GM12865 (cell line): ENCODE measurements around the gene HLA-DRA.

ENCODE experiments used
- DNase-seq: peaks from one replicate; pipeline ENCODE4 v3.0.0; 2010; ENCODE audit warnings: low read depth
- H3K4me3 ChIP-seq: 2 replicates; pipeline ENCODE4 v1.5.1; 2011; ENCODE audit warnings: mild to moderate bottlenecking, low read depth, low read length, control low read depth
- CTCF ChIP-seq: IDR thresholded peaks from 2 replicates; pipeline ENCODE4 v1.5.1; 2011; ENCODE audit warnings: low read length, control low read depth, low read depth, inconsistent platforms; ENCODE audit not compliant: insufficient read depth; ENCODE audit errors: missing control alignments

HLA-DRA gene

GRCh38 chr6:32472781-32473375 lies 33.2 kb downstream of the HLA-DRA start:
- TF ChIP-seq CTCF: no peak
- peak overlapping the region; percentile 56 for H3K4me3 ChIP-seq
- DNase-seq: no peak

GRCh38 chr6:32473376-32474348 lies 34.0 kb downstream of the HLA-DRA start:
- H3K4me3 ChIP-seq: peak overlapping the region; percentile 56
- DNase-seq: peak; percentile 84

GRCh38 chr6:32475392-32476206 lies 35.9 kb downstream of the HLA-DRA start:
- DNase-seq: no peak
- H3K4me3 ChIP-seq: no peak overlapping the region
- no peak for TF ChIP-seq CTCF

- no peak for DNase-seq
- no peak overlapping the region for H3K4me3 ChIP-seq
- TF ChIP-seq CTCF: no peak
Measured at GRCh38 chr6:32483968-32484613, 44.4 kb downstream of the HLA-DRA start.

GRCh38 chr6:32484614-32484998 lies 44.9 kb downstream of the HLA-DRA start:
- no peak for TF ChIP-seq CTCF
- no peak overlapping the region for H3K4me3 ChIP-seq
- no peak for DNase-seq

GRCh38 chr6:32488083-32488482 lies 48.4 kb downstream of the HLA-DRA start:
- no peak for DNase-seq
- H3K4me3 ChIP-seq: no peak overlapping the region
- no peak for TF ChIP-seq CTCF
